BE2C (cell line): ENCODE measurements around the gene TMIE.

Source experiments
- DNase-seq: peaks from one replicate; pipeline ENCODE4 v3.0.0-alpha.2; 2020
- H3K27me3 ChIP-seq: fragments of 250-450 bp; sonication (Bioruptor Pico); 2 replicates; pipeline ENCODE4 v1.5.1; 2020; ENCODE audit warnings: mild to moderate bottlenecking
- H3K36me3 ChIP-seq: fragments of 250-450 bp; sonication (Bioruptor Pico); 2 replicates; pipeline ENCODE4 v1.5.1; 2020; ENCODE audit warnings: mild to moderate bottlenecking
- H3K4me1 ChIP-seq: fragments of 250-450 bp; sonication (Bioruptor Pico); 2 replicates; pipeline ENCODE4 v1.5.1; 2020
- H3K4me3 ChIP-seq: 2 replicates; pipeline ENCODE4 v1.5.1; 2011; ENCODE audit warnings: low read depth, low read length
- H3K9me3 ChIP-seq: fragments of 250-450 bp; sonication (Bioruptor Pico); 2 replicates; pipeline ENCODE4 v1.5.1; 2020
- TF ChIP-seq, protein P1 (sequence below): IDR thresholded peaks from 2 replicates; pipeline ENCODE4 v1.5.1; 2012; ENCODE audit warnings: mild to moderate bottlenecking, low read depth, low read length

Gene TMIE

DNA sequence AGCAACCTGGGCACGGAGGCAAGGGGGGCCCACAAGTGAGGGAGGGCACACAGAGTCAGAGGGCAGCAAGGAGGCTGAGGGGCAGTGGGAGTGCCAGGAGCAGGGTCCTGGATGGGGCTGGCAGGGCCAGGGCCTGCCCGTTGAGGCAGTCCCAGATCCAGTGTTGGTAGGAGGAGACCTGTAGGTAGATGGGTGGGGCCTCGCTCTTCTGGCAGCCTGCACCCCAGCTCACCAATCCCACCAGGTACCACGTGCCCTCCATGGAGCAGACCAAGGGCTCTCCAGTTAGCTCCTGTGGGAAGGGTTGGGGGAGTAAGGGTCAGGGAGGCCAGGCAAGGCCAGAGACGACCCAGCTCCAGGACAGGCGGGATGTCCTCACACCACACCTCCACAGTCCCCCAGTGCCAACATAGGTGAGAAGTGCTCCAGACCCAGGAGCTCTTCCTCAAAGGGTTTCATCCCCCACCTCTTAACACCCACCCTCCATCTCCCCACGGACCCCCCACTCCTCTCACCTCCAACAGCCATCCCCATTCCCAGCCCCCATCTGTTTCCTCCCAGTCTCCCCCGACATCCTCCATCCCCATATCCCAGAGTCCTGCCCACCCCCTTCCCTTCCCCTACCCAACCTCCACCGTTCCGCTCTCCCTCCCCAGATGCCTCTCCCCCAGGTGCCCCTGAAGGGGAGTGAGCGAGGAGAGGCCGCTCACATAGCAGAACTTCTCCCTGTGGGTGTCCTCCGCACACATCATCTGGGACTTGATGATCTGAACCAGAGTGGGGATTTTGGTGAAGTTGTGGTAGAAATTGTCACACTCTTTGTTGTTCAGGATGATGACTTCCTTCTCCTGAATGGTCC is 11.2 kb downstream of the TMIE start:
- TF ChIP-seq, protein P1, sequence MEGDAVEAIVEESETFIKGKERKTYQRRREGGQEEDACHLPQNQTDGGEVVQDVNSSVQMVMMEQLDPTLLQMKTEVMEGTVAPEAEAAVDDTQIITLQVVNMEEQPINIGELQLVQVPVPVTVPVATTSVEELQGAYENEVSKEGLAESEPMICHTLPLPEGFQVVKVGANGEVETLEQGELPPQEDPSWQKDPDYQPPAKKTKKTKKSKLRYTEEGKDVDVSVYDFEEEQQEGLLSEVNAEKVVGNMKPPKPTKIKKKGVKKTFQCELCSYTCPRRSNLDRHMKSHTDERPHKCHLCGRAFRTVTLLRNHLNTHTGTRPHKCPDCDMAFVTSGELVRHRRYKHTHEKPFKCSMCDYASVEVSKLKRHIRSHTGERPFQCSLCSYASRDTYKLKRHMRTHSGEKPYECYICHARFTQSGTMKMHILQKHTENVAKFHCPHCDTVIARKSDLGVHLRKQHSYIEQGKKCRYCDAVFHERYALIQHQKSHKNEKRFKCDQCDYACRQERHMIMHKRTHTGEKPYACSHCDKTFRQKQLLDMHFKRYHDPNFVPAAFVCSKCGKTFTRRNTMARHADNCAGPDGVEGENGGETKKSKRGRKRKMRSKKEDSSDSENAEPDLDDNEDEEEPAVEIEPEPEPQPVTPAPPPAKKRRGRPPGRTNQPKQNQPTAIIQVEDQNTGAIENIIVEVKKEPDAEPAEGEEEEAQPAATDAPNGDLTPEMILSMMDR: no peak
- no peaks in the 10 kb centered on the region for H3K9me3 ChIP-seq
- no peaks in the 10 kb centered on the region for H3K36me3 ChIP-seq
- DNase-seq: no peak
- no peaks in the 10 kb centered on the region for H3K4me1 ChIP-seq
- H3K27me3 ChIP-seq: no peaks in the 10 kb centered on the region
- H3K4me3 ChIP-seq: no peak overlapping the region

DNA sequence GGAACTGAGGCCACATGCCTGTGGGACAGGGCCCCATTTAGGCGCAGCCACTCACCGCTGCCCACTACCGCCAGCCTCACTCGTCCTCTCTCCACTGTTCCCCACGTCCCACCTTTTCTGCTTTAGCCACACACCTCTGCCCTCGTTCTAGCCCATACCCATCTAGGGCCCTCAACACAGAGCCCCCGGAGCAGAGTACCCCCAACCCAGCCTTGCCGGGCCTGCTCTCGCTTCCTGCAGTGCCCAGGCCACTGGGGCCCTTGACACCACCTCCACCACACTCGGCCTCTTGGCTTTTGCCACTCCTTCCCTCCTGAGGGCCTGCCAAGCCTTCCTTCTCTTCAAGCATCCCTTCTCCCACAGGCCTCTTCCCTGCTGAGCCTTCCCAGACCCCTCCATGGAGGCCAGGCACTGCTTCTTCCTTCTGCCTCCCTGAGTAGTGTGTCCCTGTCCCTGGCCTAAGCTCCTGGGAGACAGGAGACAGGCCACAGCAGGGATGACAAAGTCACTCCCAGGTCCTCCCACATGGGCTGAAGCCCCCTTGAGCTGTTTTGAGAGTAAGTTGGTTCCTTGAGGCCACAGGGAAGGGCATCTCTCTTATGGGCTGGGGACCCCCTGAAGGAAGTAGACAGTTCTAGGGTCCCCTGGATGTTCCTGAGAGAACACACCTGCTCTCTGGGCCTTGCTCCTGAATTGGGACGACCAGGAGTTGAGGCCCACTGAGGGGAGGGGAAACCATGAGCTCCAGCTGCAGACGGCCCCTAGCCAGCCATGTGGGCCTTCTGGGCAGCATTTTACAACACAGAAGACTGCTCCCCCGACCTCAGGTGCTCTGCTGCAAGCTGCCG is 12.1 kb downstream of the TMIE start:
- no peaks in the 10 kb centered on the region for H3K4me1 ChIP-seq
- no peak overlapping the region for H3K4me3 ChIP-seq
- H3K27me3 ChIP-seq: no peaks in the 10 kb centered on the region
- no peak for DNase-seq
- H3K9me3 ChIP-seq: no peaks in the 10 kb centered on the region
- TF ChIP-seq, protein P1: no peak
- H3K36me3 ChIP-seq: no peaks in the 10 kb centered on the region

DNA sequence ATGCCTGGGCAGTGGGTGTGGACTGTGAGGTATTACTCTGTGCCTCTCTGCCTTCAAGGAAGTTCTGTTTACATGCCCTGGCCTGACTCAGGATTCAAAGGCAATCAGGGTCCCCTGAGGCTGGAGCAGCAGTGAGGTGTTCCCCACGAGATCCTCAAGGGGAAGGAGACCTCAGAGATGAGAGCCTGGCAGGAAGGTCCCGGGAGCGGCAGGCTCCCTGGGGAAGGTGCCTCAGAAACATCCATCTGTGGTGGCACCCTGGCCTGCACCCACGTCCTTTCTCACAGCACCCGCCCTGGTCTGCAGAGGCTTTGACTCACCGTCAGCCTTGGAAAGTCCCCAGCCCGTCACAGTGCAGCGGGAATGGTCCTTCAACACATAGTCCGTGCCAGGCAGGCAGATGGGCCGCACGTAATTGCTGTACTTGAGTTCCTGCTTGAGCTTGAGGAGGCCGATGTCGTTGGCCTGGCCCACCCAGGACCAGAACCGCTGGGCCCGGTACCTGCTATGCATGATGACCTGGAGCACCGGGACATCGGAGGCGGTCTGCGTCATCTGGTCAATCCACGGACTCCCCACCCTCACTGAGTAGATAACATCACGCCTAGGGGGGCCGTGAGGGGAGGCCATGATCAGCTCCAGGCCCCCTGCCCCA is 12.8 kb downstream of the TMIE start:
- Histone ChIP-seq H3K27me3 (no peaks in the 10 kb centered on the region), H3K9me3 (no peaks in the 10 kb centered on the region), H3K4me3 (no peak overlapping the region), H3K4me1 (no peaks in the 10 kb centered on the region), H3K36me3 (no peaks in the 10 kb centered on the region)
- TF ChIP-seq, protein P1: no peak
- no peak for DNase-seq

DNA sequence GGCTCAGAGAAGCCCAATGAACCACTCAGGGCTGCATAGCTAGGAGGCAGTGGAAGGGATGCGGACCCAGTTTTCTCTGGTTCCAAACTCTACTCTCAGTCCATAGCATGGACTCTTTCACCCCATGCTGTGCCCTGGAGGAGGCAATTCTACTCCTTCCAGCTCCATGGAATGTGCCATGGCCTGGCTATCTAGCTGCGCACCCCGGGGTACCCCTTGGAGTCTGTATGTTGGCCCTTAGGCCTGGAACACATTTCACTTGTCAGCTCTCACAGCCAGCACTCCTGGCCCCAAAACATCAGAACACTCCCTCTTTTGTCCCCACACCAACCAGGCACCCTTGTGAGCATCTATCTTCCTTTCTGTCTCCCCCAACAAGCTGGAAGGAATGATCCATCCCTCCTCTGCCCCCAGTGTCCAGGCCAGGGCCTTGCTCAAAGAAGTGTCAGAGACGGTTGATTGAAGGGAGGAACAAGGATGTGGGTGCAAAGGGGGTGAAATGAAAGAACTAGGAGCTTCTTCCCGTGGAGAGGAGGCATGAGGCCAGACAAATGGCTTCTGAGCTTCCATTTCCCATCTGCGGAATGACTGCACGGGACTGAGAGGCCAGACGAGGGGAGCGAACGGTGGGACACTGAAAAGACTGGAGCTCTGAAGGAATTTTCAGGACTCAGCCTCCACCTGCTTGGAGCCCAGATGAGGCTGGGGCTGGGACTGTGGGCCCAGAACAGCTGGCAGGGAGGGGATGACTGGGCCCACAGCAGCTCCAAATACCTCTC is 13.7 kb downstream of the TMIE start:
- DNase-seq: no peak
- H3K9me3 ChIP-seq: no peaks in the 10 kb centered on the region
- no peak overlapping the region for H3K4me3 ChIP-seq
- TF ChIP-seq, protein P1: no peak
- no peaks in the 10 kb centered on the region for H3K27me3 ChIP-seq
- no peaks in the 10 kb centered on the region for H3K4me1 ChIP-seq
- no peaks in the 10 kb centered on the region for H3K36me3 ChIP-seq

DNA sequence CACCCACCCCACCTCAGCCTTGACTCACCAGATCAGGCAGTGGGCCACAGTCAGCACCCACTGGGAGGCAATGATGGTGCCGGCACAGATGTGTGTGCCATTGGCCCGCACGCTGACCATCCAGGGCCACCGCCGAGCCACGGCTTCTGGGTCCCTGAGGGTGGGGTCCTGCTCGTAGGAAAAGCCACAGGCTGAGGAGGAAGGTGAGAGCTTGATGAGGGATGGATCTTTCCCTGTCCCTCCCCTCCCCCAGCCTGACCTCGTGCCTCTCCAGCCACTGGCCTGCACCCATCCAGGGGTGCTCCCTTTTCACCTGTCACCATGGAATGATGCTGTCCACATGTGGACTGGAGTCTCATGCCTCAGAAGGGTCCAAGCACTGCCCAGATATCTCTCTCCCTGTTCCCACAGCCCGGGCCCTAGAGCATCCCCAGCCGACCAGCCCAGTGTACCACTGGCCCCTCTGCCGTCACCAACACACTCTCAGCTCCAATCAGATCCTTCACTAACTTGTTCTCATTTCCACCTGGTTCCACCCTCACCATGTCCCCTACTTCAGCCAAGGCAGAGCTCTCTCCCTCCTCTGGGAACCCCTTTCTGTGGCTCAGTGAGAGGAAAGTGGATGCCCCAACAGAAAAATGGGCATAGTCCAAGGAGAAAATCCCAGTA is 14.4 kb downstream of the TMIE start:
- H3K4me1 ChIP-seq: no peaks in the 10 kb centered on the region
- TF ChIP-seq, protein P1: no peak
- H3K9me3 ChIP-seq: no peaks in the 10 kb centered on the region
- DNase-seq: no peak
- no peaks in the 10 kb centered on the region for H3K36me3 ChIP-seq
- H3K4me3 ChIP-seq: no peak overlapping the region
- H3K27me3 ChIP-seq: no peaks in the 10 kb centered on the region
